HG03196 (cell line): ENCODE results near the gene RASIP1.
"Not testable (repeated sequence)": the region's sequence is repeated elsewhere in the genome, so short reads cannot be mapped to it uniquely, and the experiment has no call there.

ENCODE experiments used
- ATAC-seq: cut with Tn5 transposase; IDR thresholded peaks from one replicate; pipeline ENCODE4 v1.9.1; 2021; ENCODE audit not compliant: unreplicated experiment

Gene RASIP1

GRCh38 chr19:48735031-48735615 lies 5.3 kb downstream of the RASIP1 start:
- no peak for ATAC-seq

GRCh38 chr19:48734625-48735024 lies 5.8 kb downstream of the RASIP1 start:
- ATAC-seq: no peak

DNA sequence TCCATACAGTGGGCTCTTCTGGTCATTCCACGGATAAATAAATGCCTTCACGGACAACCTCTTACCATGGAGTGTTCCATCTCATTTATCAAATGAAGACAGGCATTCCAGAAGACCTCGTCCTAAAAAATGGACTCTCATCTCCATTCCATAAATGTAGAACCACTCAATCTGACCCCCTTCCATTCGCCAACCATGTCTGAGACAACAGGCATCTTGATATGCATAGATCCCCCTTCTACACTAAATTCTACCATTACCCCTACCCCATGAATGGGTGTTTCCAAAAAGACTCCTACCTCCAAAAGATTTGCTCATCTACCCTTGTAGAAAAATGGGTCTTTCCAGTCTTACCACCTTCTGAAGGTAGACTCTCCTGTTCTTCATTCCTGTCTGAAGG lies 9.0 kb downstream of the RASIP1 start:
- no peak for ATAC-seq

DNA sequence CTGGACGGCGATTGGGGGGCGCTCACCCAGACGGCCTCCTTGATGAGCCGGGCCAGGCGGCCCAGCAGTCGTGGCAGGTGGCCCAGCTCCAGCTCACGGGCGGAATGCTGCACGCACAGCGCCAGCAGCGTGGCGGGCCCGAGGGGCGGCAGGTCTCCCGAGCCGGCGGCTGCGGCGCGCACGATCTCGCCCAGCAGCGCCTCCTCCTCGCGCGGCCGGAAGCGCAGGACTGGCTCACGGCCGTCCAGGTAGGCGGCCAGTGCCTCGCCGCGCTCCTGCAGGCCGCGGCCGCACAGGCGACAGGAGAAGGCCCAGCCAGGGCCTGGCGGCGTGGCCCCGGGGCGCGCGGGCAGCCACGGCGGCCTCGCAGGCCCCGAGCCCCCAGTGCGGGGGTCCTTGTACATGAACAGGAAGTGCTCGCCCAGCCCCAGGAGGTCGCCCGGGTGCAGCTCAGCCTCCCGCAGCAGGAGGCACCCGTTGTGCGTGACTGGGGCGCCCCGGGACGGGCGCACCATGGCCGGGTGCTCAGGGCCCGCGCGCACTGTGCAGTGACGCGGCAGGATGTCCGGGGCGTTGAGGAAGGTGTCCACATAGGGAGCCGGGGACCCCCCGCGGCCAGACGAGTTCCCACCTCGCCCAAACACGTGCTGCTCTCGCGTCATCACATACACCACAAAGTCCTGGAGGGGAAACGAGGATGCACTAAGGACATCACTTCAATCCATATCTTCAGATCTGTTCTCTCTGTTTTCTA lies 11.3 kb downstream of the RASIP1 start:
- ATAC-seq: no peak

GRCh38 chr19:48726556-48726955 lies 13.9 kb downstream of the RASIP1 start:
- no peak for ATAC-seq

DNA sequence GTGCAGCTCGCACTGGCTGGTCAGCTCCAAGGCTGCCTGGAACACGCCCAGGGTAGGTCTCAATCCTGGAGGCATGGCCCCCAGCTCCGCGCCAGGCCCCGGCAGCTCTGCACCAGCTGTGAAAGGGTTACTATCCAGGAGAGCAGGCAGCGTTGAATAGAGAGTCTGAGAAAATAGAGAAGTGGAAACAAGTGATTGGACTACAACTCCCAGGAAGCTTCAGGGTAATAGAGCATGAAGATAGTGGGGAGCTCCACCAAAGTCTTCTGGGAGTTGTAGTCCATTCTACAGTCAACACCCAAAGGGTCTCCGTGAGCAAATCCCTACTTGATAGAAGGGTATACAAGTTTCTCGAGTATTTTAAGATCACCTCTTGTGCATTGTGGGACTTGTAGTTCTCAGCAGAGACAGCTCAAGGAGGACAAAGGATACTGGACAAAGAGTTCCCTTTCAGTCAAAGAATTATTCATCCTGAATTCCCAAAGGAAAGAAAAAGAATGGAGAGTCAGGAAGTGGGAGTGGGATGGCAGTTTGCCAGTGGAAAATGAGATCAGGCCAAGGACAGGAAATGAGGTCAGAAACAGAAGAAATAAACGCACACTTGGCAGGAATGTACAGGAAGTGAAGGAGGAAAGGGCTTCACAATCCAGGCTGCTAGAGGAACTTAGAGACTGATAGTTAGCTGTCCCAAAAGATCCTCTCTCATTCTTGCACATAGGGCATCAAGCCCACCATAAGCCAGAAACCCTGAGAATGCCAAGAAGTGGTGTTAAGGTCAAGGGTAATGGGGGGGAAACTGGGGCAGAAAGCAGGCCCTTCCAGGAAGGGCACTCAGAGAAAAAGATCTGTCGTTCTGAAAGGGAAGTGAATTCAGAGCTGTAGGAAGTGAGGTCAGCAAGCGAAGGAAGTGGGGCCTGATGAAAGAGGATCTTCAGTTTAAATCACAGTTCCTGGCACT lies 15.3 kb downstream of the RASIP1 start:
- ATAC-seq: no peak

DNA sequence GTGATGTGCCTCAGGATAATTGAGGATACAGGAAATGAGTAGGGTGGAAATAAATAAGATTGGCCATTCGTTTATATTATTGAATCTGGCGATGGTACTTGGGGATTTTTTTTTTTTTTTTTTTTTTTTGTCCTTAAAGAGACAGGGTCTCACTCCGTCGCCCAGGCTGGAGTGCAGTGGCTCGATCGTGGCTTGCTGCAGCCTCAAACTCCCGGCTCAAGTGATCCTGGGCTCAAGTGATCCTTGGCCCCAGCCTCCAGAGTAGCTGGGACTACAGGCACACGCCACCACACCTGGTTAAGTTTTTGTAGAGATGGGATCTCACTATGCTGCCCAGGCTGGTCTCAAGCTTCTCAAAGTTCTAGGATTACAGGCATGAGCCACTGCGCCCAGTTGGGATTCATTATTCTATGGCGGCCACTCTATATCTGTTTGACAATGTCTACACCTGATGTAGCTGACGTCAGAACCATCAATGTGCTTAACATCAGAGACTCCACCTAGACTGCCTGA lies 18.2 kb downstream of the RASIP1 start:
- ATAC-seq: no peak

DNA sequence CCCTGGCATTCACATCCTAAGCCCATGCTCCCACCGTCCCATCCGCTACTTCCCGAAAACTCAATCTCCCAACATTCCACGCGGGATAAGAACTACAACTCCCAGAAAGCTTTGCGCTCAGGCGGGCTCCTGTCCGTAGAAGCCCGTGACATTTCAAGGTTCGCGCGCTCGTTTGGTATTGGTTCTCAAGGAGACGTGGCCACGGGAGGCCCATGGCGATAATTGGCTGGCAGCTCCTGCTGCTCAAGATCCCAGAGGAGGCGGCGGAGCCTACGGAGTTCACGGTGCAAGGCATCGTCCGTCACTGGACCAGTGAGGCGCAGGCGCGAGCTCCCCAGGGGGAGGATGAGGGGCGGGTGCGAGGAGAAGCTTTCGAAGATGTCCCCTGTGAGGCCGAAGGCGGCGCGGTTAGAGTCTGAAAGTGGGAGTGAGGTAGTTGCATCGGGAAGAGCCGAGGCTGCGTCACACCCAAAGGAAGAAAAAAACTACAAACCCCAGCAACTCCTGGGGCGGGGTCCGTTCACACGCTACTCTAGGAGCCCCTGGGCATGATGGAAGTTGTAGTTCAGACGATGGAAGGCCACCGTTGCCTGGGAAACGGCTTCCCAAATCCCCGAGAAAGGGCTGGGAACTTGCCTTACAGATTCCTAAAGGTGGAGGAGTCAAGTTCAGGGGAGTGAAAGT lies 19.7 kb downstream of the RASIP1 start:
- ATAC-seq: peak; percentile 68

DNA sequence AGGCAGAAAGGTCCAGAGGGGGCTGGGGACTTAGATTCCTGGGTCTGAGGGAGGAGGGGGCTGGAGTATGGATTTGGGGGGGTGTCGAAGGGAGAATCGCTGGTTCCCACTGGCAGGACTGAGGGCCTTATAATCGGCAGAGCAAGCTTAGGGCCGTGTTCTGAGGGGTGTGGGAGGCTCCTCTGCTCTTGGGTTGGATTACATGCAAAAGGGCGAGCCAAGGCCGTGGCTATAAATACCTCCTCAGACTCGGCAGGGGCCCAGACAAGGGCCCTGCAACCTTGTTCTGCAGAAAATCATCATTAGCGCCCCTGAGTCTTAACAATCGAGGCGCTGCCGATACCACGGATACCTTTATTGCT lies 20.2 kb downstream of the RASIP1 start:
- ATAC-seq: no peak

DNA sequence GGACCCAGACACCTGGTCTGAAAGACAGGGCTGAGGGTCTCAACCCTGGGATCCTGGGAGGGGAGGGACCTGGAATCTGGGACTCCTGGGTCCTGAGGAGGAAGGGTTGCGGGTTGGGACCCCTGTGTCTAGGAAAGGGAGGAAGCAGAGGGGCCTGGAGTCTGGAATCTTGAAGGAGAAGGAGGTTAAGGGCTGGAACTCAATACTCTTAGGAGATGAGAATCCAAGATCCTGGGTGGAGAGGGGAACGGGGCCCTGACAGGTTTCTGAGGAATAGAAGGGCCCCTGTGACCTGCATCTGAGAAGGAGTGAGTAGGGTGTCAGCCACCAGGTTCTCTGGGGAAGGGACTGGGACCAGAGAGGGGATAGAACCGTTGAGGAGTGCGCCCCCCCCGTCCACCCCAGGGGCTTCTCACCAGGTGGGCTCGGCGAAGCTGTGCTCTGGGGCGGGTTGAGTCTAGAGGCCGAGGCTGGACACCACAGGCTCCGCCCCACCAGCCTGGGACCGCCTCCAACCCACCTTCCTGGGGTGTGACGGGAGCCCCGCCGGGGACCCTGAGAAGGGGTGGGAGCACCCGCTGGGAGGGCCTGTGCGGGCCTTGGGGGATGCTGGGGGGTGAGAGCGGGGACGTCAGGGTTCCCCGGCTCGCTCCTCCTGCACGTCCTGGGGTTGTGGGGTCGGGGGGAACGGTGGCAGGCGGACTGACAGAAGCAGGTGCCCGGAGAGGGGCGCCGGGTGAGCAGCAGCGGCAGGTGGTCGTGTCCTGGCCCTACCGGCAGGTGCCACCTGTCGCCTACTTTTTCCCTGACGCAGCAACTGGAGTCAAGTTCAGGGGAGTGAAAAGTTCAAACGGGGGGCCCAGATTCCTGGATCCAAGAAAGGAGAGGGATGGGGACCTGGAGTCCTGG lies 20.9 kb downstream of the RASIP1 start, which contains the start of gene MAMSTR:
Gene MAMSTR (minus strand): TSS at position 463 of the 909 bp plus-strand sequence. CDS start 694 bp downstream, outside the sequence.
- no peak for ATAC-seq

GRCh38 chr19:48718711-48719231 lies 21.6 kb downstream of the RASIP1 start:
- ATAC-seq: no peak

DNA sequence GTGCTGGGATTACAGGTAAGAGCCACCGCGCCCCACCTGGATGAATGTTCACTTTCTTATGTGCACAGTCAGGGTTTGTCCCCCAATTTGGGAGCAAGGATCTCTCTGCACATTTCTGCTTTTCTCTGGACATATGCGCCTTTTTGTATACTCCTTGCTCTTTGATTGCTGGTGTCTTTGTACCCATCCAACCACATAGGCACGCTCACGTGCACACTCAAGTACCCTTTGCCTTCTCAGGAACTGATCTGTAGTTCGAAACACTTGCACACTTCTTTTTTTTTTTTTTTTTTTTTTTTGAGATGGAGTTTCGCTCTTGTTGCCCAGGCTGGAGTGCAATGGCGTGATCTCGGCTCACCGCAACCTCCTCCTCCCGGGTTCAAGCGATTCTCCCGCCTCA lies 22.3 kb downstream of the RASIP1 start:
- ATAC-seq: not testable (repeated sequence)

- no peak for ATAC-seq
These were observed 23.7 kb downstream of the RASIP1 start for GRCh38 chr19:48716562-48717291.

DNA sequence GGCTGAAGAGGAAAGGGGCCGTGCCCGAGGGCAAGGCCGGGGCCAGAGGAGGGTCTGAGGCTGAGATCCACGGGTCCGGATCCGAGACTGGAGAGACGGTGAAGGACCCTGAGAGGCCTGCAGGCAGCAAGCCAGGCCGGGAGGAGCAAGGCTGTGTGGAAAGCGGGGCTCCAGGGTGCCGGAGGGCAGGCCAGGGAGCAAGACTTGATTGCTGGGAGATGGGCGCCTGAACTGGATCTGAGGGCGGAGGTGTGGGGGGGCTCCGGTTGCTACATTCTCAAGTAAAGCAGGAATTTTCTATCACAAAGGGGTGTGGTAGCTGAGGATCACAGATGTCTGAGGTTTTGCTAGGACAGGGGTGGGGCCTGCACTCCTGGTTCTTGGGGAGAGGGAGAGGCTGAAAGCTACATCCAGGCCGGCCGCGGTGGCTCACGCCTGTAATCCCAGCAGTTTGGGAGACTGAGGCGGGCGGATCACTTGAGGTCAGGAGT lies 24.7 kb downstream of the RASIP1 start:
- ATAC-seq: no peak

DNA sequence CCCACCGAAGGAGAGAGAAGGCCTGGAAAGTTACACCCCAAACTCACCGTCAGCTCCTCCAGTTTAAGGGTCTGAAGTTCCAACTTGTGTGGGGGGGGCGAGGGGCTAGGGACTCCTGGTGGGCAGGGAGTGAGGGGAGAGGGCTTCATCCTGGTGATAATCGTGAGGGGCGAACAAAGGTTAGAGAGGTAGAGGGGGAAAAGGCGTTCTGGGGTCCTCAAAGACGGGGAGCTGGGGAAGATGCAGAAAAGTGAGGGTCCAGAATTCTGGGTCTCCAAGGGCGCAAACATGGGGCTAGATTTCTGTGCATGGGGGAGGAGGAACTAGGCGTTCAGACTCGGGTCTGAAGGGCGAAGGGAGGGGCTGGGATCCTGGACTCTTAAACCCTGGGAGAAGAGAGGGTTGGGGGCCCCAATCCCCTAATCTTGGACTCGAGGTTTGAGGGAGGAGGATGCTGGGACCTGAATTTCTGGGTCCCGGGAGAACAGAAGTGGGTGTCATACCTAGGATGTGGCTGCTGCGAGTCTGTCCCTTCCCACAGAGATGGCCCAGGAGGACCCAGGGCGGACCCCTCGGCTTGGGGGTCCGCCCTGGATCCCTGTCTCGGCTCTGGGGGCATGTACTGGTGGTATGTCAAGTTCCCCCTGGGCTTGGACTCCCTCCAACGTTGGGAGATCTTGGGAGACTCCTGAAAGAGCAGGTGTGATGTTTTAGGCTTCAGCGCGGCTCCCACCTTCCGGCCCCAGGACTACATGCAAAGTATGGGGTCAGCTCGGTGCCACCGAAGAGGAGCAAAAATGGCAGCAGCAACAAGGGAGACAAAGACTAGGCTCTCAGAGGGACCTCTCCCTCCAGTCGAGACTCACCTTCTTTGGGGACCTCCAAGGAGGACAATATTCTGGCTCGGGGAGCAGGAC lies 25.4 kb downstream of the RASIP1 start:
- no peak for ATAC-seq

DNA sequence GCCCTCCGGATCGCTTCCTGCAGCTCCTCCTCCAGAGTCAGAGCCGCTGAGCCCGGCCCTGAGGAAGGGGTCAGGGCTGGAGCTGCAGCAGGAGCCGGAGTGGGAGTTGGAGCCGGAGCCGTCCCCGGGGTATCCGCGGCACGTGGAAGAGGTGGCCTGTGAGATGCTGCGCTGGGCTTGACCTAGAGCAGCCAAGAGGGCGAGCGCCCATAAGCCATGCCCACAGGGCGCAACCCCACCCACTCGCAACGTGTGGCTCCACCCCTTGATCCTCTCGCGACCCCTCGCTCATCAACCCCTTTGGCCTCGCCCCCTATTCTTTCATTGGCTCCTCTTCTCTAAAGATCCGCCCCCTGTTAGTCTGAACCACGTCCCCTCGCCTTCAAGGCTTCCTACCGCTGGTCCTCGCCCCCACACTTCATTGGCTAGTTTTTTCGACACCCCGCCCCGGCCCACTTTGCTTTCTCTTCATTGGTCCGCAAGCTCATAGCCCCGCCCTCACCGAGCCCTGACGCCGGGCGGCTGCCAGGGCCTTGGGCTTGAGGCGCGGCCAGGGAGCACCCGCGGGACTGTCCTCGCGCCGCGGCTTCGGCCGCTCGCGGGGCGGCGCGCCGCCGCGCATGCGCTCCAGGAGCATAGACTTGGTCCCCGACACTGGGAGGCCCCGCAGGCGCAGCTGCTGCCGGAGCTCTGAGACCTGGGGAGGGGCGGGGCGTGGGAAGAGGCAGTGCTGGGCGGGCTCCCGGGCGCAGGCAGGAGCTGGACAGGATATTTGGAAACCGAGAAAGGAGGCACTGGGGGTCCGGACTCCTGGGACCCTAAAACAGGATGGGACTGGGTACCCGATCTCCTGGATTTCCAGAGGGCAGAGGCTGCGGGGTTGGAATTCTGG lies 26.3 kb downstream of the RASIP1 start:
- peak; percentile 87 for ATAC-seq
